NCI-H2081 (cell line): ENCODE measurements around the gene FLYWCH2.

Experiments
- DNase-seq, 2 experiments: peaks; one replicate each; lab custom pipeline; 2025; lab: John Stamatoyannopoulos, UW

FLYWCH2 gene

GRCh38 chr16:2853531-2854073, 29.4 kb upstream of the FLYWCH2 start:
- DNase-seq: no peak

GRCh38 chr16:2854700-2855309, 28.2 kb upstream of the FLYWCH2 start:
- DNase-seq: no peak

DNA sequence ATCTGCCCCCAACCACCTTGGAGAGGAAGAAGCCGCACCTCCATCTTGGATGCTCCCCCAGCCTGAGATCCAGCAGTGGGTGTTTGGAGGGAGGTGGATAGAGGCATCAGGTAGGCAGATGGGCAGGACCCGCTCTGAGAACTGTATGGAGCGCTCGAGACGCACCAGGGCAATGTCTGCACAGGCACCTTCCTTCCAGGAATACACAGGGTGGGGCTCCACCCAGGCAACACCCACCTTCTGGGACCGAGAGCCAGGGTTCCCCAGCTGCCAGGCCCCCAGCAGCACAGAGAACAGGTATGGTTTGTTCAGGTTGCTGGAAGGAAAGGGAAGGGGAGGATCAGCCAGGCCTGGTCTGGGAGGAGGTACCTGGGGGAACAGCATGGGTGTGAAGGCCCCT, 27.5 kb upstream of the FLYWCH2 start:
- no peak for DNase-seq

GRCh38 chr16:2856061-2856670, 26.8 kb upstream of the FLYWCH2 start:
- no peak for DNase-seq

DNA sequence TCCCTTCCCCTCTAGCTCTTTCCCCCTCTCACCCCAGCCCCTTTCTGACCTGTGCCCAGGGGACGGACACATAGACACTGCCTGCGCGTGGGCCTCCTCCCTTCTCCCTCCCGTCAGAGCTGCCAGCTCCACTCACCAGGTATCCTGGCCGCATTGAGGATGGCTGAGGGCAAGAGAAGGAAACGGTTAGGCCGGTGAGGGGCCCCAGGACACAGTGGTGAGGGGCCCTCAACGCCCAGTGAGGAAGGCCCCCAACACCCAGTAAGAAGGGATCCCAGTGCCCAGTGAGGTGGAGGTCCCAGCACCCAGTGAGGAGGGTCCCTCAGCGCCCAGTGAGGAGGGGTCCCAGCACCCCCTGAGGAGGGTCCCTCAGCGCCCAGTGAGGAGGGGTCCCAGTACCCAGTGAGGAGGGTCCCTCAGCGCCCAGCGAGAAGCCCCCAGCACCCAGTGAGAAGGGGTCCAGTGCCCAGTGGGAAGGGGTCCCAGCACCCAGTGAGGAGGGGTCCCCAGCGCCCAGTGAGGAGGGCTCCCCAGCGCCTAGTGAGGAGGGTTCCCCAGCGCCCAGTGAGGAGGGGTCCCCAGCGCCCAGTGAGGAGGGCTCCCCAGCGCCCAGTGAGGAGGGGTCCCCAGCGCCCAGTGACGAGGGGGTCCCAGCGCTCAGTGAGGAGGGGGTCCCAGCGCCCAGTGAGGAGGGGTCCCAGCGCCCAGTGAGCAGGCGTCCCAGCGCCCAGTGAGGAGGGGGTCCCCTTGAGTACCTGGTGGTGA, 26.1 kb upstream of the FLYWCH2 start:
- no peak for DNase-seq

GRCh38 chr16:2857451-2858244, 25.4 kb upstream of the FLYWCH2 start, which contains the start of gene PRSS22:
TSS of gene PRSS22 (minus strand) at chr16:2858170. CDS start at chr16:2858104, 66 bp downstream.
- peak in 1 of 2 experiments; percentile 12 for DNase-seq

DNA sequence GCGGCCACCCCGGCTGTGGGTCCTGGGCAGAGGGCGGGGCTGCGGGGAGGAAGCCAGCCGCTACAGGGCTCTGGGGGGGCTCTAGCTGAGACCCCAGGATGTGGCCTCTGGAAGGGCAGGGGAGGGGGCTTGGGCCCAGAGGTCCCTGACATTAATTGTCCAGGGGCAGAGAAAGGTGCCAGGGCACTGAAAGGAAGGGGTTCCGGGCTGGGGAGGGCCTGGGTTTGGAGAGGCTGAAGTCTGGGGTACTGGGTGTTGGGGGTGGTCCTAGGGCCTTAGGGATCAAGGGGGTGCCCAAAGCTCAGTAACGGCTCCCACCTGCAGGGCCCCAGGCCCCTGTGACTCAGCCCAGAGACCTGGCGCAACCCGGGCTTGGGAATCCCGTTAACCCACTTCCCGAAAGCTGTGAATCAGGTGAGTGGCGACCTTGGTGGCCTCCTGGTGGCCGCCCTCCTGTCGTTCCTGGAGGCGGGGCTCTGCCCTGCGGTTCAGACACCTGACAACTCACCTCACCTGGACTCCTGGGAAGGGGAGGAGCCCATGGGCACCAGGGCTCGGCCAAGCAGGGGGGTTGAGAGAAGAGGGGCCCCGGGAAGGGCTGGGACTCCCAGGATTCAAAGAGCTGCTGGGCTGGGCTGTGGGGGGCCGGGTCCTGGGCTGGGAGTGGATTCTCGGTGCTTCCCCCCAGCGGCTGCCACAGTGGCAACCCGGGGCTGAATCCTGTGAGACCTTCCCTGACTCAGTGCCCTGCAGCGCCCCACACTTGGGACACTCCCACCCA, 24.6 kb upstream of the FLYWCH2 start:
- peak; percentile 26 to 27 for DNase-seq

DNA sequence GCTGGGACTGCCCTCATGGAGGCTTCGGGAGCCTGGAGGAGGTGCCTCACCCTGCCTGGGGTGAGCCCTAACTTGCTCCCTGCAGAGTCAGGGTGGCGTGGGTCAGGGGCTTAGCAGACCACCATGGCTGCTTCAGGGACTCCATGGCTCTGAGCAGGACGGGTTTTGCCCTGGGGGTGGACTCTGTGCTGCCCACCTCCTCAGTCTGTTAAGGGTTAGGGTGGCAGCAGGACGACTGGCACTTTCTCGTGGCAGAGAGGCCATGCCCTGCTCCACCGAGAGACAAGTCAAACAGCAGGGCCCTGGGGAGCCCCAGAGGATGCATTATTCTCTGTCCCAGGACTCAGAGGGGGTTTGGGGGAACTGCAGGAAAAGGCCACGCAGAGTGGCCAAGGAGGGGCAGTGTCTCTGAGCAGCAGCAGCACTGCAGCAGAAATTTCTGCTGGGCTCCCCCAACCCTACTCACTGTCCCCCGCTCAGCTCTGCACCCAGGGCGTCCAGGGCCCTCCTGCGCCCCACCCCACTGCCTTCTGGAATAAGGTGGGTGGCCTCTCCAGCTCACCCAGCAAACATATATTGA, 23.2 kb upstream of the FLYWCH2 start:
- no peak for DNase-seq

DNA sequence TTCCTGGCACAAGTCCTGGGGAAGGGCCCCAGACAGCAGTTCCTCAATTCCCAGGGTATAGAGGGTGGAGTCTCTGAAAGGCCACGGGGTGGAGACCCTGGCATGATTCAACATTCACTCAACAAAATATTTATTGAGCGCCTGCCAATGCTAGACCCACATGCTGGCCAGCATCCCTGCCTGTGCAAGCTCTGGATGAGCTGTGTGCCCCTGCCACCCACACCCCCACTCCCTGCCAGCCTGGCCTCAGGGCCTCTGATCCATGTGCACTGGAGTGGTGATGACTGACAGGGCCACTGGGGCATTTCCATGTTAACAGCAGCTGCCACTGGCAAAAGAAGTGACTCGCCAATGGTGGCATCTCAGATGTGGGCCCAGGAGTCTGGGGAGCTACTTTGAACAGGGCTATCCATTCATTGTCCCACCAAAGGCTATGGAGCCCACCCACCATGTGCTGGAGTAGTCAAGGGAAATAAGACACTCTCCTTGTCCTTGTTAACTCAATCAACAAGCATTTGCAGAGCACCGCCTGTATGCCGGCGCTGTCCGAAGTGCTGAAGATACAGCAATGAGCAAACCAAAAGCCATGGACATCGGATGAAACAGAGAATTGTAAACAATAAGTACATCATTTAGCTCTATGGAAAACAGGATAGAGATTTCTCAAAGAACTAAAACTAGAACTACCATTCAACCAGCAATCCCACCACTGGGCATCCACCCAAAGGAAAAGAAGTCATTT, 22.0 kb upstream of the FLYWCH2 start:
- DNase-seq: no peak

DNA sequence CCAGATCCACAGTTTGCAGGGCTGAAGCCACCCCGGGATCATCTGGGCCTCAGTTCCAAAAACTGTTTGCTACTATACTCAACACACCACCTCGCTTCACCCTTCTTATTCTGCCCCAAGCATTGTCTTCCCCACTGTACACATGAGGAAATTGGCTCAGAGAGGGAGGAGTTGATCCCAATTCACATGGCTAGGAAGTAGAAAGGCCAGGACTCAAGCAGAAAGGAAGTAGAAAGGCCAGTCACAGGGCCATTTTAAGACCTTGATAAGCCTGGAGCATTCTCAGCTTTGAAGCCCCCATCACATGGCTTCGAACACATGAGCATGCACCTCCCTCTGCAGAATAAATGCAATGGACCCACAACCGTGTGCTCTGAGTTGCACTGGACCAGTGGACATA, 17.4 kb upstream of the FLYWCH2 start:
- DNase-seq: no peak

GRCh38 chr16:2866431-2866830, 16.6 kb upstream of the FLYWCH2 start:
- no peak for DNase-seq

DNA sequence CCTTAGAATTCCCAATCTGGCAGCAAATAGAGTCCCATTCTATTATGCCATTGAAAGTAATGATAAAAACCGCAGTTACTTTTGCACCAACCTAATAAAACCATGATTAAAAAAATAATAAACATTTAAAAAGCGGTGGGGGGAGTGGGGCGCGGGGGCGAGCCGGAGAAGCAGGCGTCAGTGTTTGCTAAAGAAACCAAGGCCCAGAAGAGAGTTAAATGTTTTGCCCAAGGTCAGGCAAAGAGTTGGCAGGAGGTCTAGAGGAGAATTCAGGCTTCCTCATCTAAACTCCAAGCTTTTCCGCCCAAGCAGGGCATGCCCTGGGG, 15.4 kb upstream of the FLYWCH2 start:
- DNase-seq: no peak

- DNase-seq: peak; percentile 90 to 92
Observed at GRCh38 chr16:2867987-2868789, 14.8 kb upstream of the FLYWCH2 start.

GRCh38 chr16:2871926-2872325, 11.1 kb upstream of the FLYWCH2 start:
- no peak for DNase-seq

DNA sequence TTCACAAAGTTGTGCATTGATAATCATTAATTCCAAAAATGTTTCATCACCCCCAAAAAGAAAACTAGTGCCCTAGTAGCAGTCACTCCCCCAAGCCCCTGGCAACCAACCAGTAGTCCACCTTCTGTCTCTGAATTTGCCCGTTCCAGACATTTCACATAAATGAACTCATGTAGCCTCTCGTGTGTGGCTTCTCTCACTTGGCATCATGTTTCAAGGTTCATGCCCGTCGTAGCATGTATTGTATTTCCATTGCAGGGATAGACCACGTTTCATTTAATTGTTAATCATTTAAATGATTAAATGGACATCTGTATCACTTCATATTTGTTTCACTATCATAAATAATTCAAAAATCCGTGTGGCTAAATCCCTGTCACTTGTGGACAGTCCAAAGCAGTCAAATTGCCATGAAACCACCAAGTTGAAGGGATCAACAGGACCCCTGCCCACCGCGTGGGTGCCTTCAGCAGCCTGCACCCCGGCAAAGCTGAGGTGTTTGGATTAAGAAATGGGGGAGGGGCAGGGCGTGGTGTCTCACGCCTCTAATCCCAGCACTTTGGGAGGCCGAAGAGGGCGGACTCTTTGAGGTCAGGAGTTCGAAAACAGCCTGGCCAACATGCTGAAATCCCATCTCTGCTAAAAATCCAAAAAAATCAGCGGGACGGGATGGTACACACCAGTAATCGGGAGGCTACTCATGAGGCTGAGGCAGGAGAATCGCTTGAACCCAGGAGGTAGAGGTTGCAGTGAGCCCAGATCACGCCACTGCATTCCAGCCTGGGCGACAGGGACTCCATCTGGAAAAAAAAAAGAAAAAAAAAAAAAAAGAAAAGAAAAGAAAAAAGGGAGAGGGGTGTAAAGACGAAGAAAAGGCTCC, 8.7 kb upstream of the FLYWCH2 start:
- DNase-seq: no peak

GRCh38 chr16:2874912-2875362, 8.1 kb upstream of the FLYWCH2 start:
- DNase-seq: peak; percentile 72 to 76

DNA sequence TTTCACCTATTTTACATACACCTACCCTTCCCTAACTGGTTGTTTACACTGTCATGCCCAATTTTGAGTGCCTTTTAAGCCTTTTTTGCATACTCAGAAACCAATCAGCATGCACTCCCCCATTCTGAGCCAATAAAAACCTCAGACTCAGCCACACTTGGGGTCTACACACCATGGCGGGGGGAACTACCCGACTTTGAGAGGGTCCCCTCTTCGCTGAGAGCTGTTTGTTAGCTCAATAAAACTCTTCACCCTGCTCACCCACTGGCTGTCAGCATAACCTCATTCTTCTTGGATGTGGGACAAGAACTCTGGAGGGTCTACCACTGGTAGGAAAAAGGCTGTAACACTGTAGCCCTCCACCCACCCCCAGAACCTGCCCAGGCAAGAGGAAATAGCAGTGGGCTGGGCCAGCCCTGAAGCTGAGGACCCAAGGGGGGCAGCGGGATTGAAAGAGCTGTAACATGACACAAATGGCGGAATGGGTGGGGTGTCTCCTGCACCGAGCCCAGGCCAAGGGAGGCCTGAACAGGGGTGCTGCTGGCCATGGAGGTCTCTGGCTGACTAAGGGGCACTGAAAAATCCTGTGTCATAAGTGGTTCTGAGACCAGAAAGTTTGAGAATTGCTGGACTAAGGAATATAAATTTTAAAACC, 3.0 kb upstream of the FLYWCH2 start:
- DNase-seq: no peak
